GM12878 (cell line): ENCODE data around the gene TRAPPC3L. TPM values are rescaled to one million over a fixed set of nuclear protein-coding genes. Genes with fewer than 3 reads are reported as not detected.

Experiments
- ATAC-seq: fragments of 200-7000 bp; cut with Tn5 transposase; 3 replicates; pipeline ENCODE4 v1.9.1; 2020; ENCODE audit warnings: mild to moderate bottlenecking, moderate library complexity
- BruUV-seq: library from RNA; stranded (reverse); fragments of 400-500 nt; replicated peaks from 2 replicates; lab custom pipeline; 2021; lab: Mats Ljungman, UMichigan
- CTCF ChIA-PET: fragments of 300-600 bp; sonication (Branson Sonifier 250); formaldehyde crosslinking; extraction: SDS; loops from one replicate; lab custom pipeline; 2021; ENCODE audit warnings: inconsistent platforms; lab: Yijun Ruan, JAX
- POLR2A ChIA-PET: fragments of 350-600 bp; formaldehyde crosslinking; extraction: SDS; loops from one replicate; lab custom pipeline; 2021; ENCODE audit warnings: inconsistent platforms; lab: Charles Lee
- RAD21 ChIA-PET: fragments of 300-600 bp; sonication (Branson Sonifier 250); formaldehyde crosslinking; loops from one replicate; lab custom pipeline; 2023; ENCODE audit warnings: antibody characterized with exemption; ENCODE audit not compliant: unreplicated experiment; lab: Charles Lee
- SMC1A ChIA-PET: fragments of 300-600 bp; sonication (Branson Sonifier 250); formaldehyde crosslinking; loops from one replicate; lab custom pipeline; 2023; ENCODE audit not compliant: unreplicated experiment, uncharacterized antibody; lab: Charles Lee
- DNase-seq: peaks from one replicate; pipeline ENCODE4 v3.0.0-alpha.2; 2011; ENCODE audit warnings: low read depth, low spot score
- FAIRE-seq: peaks from 3 replicates; lab custom pipeline; 2011; peaks lifted over from hg19 to GRCh38; lab: Jason Lieb, UNC
- H2AFZ ChIP-seq: 2 replicates; pipeline ENCODE4 v1.6.0; 2011; ENCODE audit warnings: low read depth, low read length, control low read depth; ENCODE audit not compliant: control insufficient read depth
- H3K27ac ChIP-seq: 2 replicates; pipeline ENCODE4 v1.5.1; 2011; ENCODE audit warnings: control low read depth; ENCODE audit not compliant: control insufficient read depth, insufficient read depth
- H3K27me3 ChIP-seq, 2 experiments: replicated peaks in 1 of 2; 2 replicates each; pipeline versions ENCODE4 v1.6.0 to v1.6.1; 2011; ENCODE audit warnings: low read length in 1 of 2; ENCODE audit not compliant: control insufficient read depth in 2 of 2, insufficient read depth in 2 of 2
- H3K36me3 ChIP-seq, 2 experiments: 2 replicates each; pipeline ENCODE4 v1.5.1; 2011; ENCODE audit warnings: low read length in 1 of 2; ENCODE audit not compliant: control insufficient read depth in 2 of 2, insufficient read depth in 2 of 2
- H3K4me1 ChIP-seq: 2 replicates; pipeline ENCODE4 v1.6.1; 2011; ENCODE audit warnings: mild to moderate bottlenecking, low read length, moderate library complexity, mixed read lengths; ENCODE audit not compliant: control insufficient read depth, insufficient read depth
- H3K4me2 ChIP-seq: 2 replicates; pipeline ENCODE4 v1.6.0; 2011; ENCODE audit warnings: control low read depth; ENCODE audit not compliant: control insufficient read depth, insufficient read depth
- H3K4me3 ChIP-seq: fragments of 200-600 bp; sonication (generic); 2 replicates; pipeline ENCODE4 v1.5.1; 2016
- H3K79me2 ChIP-seq: 2 replicates; pipeline ENCODE4 v1.6.0; 2011; ENCODE audit warnings: low read length; ENCODE audit not compliant: control insufficient read depth, insufficient read depth
- H3K9ac ChIP-seq: 2 replicates; pipeline ENCODE4 v1.8.0; 2011; ENCODE audit warnings: low read length, control low read depth, mixed read lengths; ENCODE audit not compliant: control insufficient read depth, insufficient read depth
- H3K9me3 ChIP-seq: replicated peaks from 3 replicates; pipeline ENCODE4 v1.5.1; 2011; ENCODE audit warnings: mild to moderate bottlenecking, low read length; ENCODE audit not compliant: control insufficient read depth, insufficient read depth
- H4K20me1 ChIP-seq: 2 replicates; pipeline ENCODE4 v1.6.0; 2011; ENCODE audit not compliant: control insufficient read depth, insufficient read depth
- ELK1 ChIP-seq: IDR thresholded peaks from 2 replicates; pipeline ENCODE4 v1.6.1; 2012; ENCODE audit warnings: low read depth, low read length, improper control_type of control experiment
- JUNB ChIP-seq: IDR thresholded peaks from 2 replicates; pipeline ENCODE4 v1.6.1; 2016; ENCODE audit warnings: antibody characterized with exemption, mild to moderate bottlenecking
- JUND ChIP-seq: IDR thresholded peaks from 2 replicates; pipeline ENCODE4 v1.6.1; 2012; ENCODE audit warnings: low read depth, mild to moderate bottlenecking, low read length, improper control_type of control experiment, moderate library complexity
- MYC ChIP-seq: IDR thresholded peaks from 2 replicates; pipeline ENCODE4 v1.6.1; 2011; ENCODE audit warnings: mild to moderate bottlenecking, low read length, moderate library complexity, inconsistent platforms; ENCODE audit not compliant: insufficient read depth, insufficient replicate concordance, insufficient read length, severe bottlenecking
- NFIC ChIP-seq: IDR thresholded peaks from 2 replicates; pipeline ENCODE4 v1.6.1; 2012; ENCODE audit warnings: low read depth, mild to moderate bottlenecking, inconsistent platforms, low read length, moderate library complexity
- RELA ChIP-seq: fragments of 450-650 bp; IDR thresholded peaks from 2 replicates; pipeline ENCODE4 v1.8.0; 2014; ENCODE audit warnings: borderline replicate concordance; ENCODE audit not compliant: partially characterized antibody
- TBL1XR1 ChIP-seq: IDR thresholded peaks from 2 replicates; pipeline ENCODE4 v1.6.1; 2012; ENCODE audit warnings: low read depth, low read length, improper control_type of control experiment
- YY1 ChIP-seq: IDR thresholded peaks from 2 replicates; pipeline ENCODE4 v1.6.1; 2011; ENCODE audit warnings: low read depth, mild to moderate bottlenecking, low read length
- ZNF207 ChIP-seq: fragments of 450-650 bp; IDR thresholded peaks from 2 replicates; pipeline ENCODE4 v1.6.1; 2014; ENCODE audit warnings: antibody characterized with exemption, mild to moderate bottlenecking, borderline replicate concordance
- ZNF622 ChIP-seq: fragments of 450-650 bp; IDR thresholded peaks from 2 replicates; pipeline ENCODE4 v1.6.1; 2017; ENCODE audit warnings: mild to moderate bottlenecking, inconsistent platforms
- WGBS: methylation state at CpG from one replicate; pipeline ENCODE4 v1.1.6; 2016; ENCODE audit warnings: low lambda C conversion rate; ENCODE audit not compliant: insufficient replicate concordance, insufficient coverage; ENCODE audit errors: missing lambda C conversion rate; 5-methylcytosine and 5-hydroxymethylcytosine counted together
- in situ Hi-C: fragments of 300-500 bp; cut with MboI; formaldehyde crosslinking; loops from 9 replicates; pipeline ENCODE4 v1.14.3; 2018; ENCODE audit warnings: mixed read lengths
- intact Hi-C: fragments of 100-400 bp; cut with micrococcal nuclease; formaldehyde crosslinking; loops from one replicate; pipeline ENCODE4 v1.14.2; 2022; ENCODE audit not compliant: unreplicated experiment
- polyA plus RNA-seq, 11 experiments: library from polyadenylated mRNA; depleted of rRNA in 4 of 11; unstranded in 6 of 11; stranded (reverse) in 5 of 11; fragments of >200 nt; fragmentation: Nextera tagmentation in 4 of 11; fragmentation: Illumina TruSeq in 1 of 11; extraction: Ambion mirVana in 4 of 11; extraction: Trizol in 1 of 11; gene quantifications; 1 replicate in 1 of 11; 2 replicates in 10 of 11; pipeline versions ENCODE4 v1.2.1 to v1.2.3, GENCODE V29; 2011 to 2016; ENCODE audit warnings: inconsistent platforms in 2 of 11, missing spikeins in 2 of 11, low read depth in 1 of 11
- total RNA-seq, 4 experiments: library from RNA; depleted of rRNA in 3 of 4; stranded (reverse); fragments of >200 nt in 3 of 4; fragmentation: Illumina TruSeq in 1 of 4; extraction: Trizol in 1 of 4; gene quantifications; 2 replicates each; pipeline versions ENCODE4 v1.2.1 to v1.2.3, GENCODE V29; 2013 to 2021
- TF ChIP-seq, protein P1 (sequence below): fragments of 450-650 bp; formaldehyde crosslinking; IDR thresholded peaks from 2 replicates; pipeline ENCODE4 v1.4.0; 2020; ENCODE audit warnings: mild to moderate bottlenecking, moderate library complexity
- TF ChIP-seq, protein P2 (sequence below): IDR thresholded peaks from 2 replicates; pipeline ENCODE4 v1.6.1; 2011; ENCODE audit warnings: borderline replicate concordance, low read depth, mild to moderate bottlenecking, moderate library complexity, low read length; ENCODE audit not compliant: insufficient read depth, poor library complexity, severe bottlenecking
- TF ChIP-seq, protein P3 (sequence below): fragments of 150-350 bp; IDR thresholded peaks from 2 replicates; pipeline ENCODE4 v1.6.1; 2014; ENCODE audit warnings: mild to moderate bottlenecking, low read depth, low read length

The TRAPPC3L gene
- total and polyA plus RNA-seq, 10 of the 15 experiments (the other 5 are each of a cell fraction or from before 2014, with no cell fraction given): not detected

- TF ChIP-seq, protein P1, sequence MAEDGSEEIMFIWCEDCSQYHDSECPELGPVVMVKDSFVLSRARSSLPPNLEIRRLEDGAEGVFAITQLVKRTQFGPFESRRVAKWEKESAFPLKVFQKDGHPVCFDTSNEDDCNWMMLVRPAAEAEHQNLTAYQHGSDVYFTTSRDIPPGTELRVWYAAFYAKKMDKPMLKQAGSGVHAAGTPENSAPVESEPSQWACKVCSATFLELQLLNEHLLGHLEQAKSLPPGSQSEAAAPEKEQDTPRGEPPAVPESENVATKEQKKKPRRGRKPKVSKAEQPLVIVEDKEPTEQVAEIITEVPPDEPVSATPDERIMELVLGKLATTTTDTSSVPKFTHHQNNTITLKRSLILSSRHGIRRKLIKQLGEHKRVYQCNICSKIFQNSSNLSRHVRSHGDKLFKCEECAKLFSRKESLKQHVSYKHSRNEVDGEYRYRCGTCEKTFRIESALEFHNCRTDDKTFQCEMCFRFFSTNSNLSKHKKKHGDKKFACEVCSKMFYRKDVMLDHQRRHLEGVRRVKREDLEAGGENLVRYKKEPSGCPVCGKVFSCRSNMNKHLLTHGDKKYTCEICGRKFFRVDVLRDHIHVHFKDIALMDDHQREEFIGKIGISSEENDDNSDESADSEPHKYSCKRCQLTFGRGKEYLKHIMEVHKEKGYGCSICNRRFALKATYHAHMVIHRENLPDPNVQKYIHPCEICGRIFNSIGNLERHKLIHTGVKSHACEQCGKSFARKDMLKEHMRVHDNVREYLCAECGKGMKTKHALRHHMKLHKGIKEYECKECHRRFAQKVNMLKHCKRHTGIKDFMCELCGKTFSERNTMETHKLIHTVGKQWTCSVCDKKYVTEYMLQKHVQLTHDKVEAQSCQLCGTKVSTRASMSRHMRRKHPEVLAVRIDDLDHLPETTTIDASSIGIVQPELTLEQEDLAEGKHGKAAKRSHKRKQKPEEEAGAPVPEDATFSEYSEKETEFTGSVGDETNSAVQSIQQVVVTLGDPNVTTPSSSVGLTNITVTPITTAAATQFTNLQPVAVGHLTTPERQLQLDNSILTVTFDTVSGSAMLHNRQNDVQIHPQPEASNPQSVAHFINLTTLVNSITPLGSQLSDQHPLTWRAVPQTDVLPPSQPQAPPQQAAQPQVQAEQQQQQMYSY (CRISPR knock-in tag): no peak
- no peak for TF ChIP-seq ZNF622
Observed at GRCh38 chr6:116475141-116475540, 70.3 kb downstream of the TRAPPC3L start (continued).

- H3K4me2 ChIP-seq: no peak overlapping the region
- no peaks in the 10 kb centered on the region for H3K79me2 ChIP-seq
- peaks cover 11% of the 10 kb centered on the region; the same call in 1 of the 2 replicates for H3K4me1 ChIP-seq
- no peak overlapping the region for H3K4me3 ChIP-seq
- 75% methylated on average over 3 of the region's 3 CpGs for WGBS
- H3K27me3 ChIP-seq: no peaks in the 10 kb centered on the region; a peak in 2 of 4 replicates
- H3K9me3 ChIP-seq: no peaks in the 10 kb centered on the region
- ChIA-PET CTCF (interaction anchor here (0.9 to 1.3 kb wide), 2 partner anchors 11 to 24 kb away, joined by 3 read pairs; no protein-coding TSS in a partner anchor), POLR2A (interaction anchor here (0.5 kb wide), 1 partner anchor 258 kb away, joined by 3 read pairs; no protein-coding TSS in a partner anchor), SMC1A (no interaction called here), RAD21 (interaction anchor here (0.9 kb wide), 1 partner anchor 86 kb away, joined by 3 read pairs; no protein-coding TSS in a partner anchor)
- H2AFZ ChIP-seq: no peak overlapping the region
- FAIRE-seq: no peak
- H4K20me1 ChIP-seq: no peaks in the 10 kb centered on the region
- no peak overlapping the region for H3K9ac ChIP-seq
- no peak overlapping the region for H3K27ac ChIP-seq
- DNase-seq: no peak
- no TSS peak for BruUV-seq
- H3K36me3 ChIP-seq: no peaks in the 10 kb centered on the region
- intact Hi-C loops (no loop called here), in situ Hi-C loops (no loop called here)
- TF ChIP-seq, protein P2, sequence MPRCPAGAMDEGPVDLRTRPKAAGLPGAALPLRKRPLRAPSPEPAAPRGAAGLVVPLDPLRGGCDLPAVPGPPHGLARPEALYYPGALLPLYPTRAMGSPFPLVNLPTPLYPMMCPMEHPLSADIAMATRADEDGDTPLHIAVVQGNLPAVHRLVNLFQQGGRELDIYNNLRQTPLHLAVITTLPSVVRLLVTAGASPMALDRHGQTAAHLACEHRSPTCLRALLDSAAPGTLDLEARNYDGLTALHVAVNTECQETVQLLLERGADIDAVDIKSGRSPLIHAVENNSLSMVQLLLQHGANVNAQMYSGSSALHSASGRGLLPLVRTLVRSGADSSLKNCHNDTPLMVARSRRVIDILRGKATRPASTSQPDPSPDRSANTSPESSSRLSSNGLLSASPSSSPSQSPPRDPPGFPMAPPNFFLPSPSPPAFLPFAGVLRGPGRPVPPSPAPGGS: no peak
- TF ChIP-seq YY1 (no peak), JUNB (no peak), TBL1XR1 (no peak), RELA (no peak), NFIC (no peak), ELK1 (no peak), MYC (no peak), ZNF207 (no peak), JUND (no peak)
- TF ChIP-seq, protein P3, sequence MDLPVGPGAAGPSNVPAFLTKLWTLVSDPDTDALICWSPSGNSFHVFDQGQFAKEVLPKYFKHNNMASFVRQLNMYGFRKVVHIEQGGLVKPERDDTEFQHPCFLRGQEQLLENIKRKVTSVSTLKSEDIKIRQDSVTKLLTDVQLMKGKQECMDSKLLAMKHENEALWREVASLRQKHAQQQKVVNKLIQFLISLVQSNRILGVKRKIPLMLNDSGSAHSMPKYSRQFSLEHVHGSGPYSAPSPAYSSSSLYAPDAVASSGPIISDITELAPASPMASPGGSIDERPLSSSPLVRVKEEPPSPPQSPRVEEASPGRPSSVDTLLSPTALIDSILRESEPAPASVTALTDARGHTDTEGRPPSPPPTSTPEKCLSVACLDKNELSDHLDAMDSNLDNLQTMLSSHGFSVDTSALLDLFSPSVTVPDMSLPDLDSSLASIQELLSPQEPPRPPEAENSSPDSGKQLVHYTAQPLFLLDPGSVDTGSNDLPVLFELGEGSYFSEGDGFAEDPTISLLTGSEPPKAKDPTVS: no peak
- no peak for ATAC-seq
Observed at GRCh38 chr6:116472706-116473105, 72.8 kb downstream of the TRAPPC3L start.
